H1 (cell line): ENCODE measurements around the gene BTBD9. TPM values are rescaled to one million over a fixed set of nuclear protein-coding genes. Genes with fewer than 3 reads are reported as not detected.

Experiments used
- CEBPB ChIP-seq: IDR thresholded peaks from 2 replicates; pipeline ENCODE4 v1.6.1; 2012; ENCODE audit warnings: low read depth, low read length
- CHD1 ChIP-seq: IDR thresholded peaks from 2 replicates; pipeline ENCODE4 v1.6.1; 2012; ENCODE audit warnings: low read depth, low read length, improper control_type of control experiment
- SRF ChIP-seq: IDR thresholded peaks from 2 replicates; pipeline ENCODE4 v1.6.1; 2011; ENCODE audit warnings: mild to moderate bottlenecking, low read depth, low read length, moderate library complexity
- polyA plus RNA-seq, 7 experiments: library from polyadenylated mRNA; depleted of rRNA in 3 of 7; stranded (reverse) in 5 of 7; unstranded in 2 of 7; fragments of >200 nt in 5 of 7; fragments of 200-250 nt in 2 of 7; gene quantifications; 1 replicate in 5 of 7; 2 replicates in 1 of 7; 4 replicates in 1 of 7; pipeline versions ENCODE4 v1.2.1 to v1.2.3, GENCODE V29; 2011 to 2013; ENCODE audit warnings: missing spikeins in 2 of 7, mixed read lengths in 2 of 7
- total RNA-seq: library from RNA; stranded (reverse); fragmentation: NEBNext Ultra II Directional; extraction: Animal tissue kit (Norgen Biotek cat#: 25700); gene quantifications from 2 replicates; pipeline ENCODE4 v1.2.1, GENCODE V29; 2021
- TF ChIP-seq, protein P1 (sequence below): IDR thresholded peaks from 2 replicates; pipeline ENCODE4 v1.6.1; 2012; ENCODE audit warnings: inconsistent platforms
- TF ChIP-seq, protein P2 (sequence below): IDR thresholded peaks from 2 replicates; pipeline ENCODE4 v1.6.1; 2012; ENCODE audit warnings: inconsistent platforms
- TF ChIP-seq, protein P3 (sequence below): IDR thresholded peaks from 2 replicates; pipeline ENCODE4 v1.6.1; 2011; ENCODE audit warnings: low read depth, mild to moderate bottlenecking, low read length; ENCODE audit not compliant: insufficient read depth

The BTBD9 gene
- total and polyA plus RNA-seq, 2 of the 8 experiments (the other 6 are each of a cell fraction or from before 2014, with no cell fraction given), result 0.92 to 4.1 TPM

GRCh38 chr6:38555606-38556005, 84.1 kb downstream of the BTBD9 start (continued):
- TF ChIP-seq CEBPB, result no peak
- TF ChIP-seq, protein P1, sequence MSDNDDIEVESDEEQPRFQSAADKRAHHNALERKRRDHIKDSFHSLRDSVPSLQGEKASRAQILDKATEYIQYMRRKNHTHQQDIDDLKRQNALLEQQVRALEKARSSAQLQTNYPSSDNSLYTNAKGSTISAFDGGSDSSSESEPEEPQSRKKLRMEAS, result no peak
- TF ChIP-seq, protein P2, sequence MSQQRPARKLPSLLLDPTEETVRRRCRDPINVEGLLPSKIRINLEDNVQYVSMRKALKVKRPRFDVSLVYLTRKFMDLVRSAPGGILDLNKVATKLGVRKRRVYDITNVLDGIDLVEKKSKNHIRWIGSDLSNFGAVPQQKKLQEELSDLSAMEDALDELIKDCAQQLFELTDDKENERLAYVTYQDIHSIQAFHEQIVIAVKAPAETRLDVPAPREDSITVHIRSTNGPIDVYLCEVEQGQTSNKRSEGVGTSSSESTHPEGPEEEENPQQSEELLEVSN, result no peak
- TF ChIP-seq CHD1, result no peak
- no peak for TF ChIP-seq SRF
- TF ChIP-seq, protein P3, sequence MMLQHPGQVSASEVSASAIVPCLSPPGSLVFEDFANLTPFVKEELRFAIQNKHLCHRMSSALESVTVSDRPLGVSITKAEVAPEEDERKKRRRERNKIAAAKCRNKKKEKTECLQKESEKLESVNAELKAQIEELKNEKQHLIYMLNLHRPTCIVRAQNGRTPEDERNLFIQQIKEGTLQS, result no peak
